Activated CD4-positive, alpha-beta T cell treated with anti-CD3 and anti-CD28 coated beads, Interleukin-2, amount 50 U/mL, for 16 hours (primary cell): ENCODE results near the gene TNFRSF8.
"Not testable (repeated sequence)": the region's sequence is repeated elsewhere in the genome, so short reads cannot be mapped to it uniquely, and the experiment has no call there.

Experiments
- DNase-seq: peaks from one replicate; pipeline ENCODE4 v3.0.0-alpha.2; 2020

TNFRSF8 gene

GRCh38 chr1:12088607-12089006 is 25.5 kb downstream of the TNFRSF8 start:
- peak; percentile 67 for DNase-seq

DNA sequence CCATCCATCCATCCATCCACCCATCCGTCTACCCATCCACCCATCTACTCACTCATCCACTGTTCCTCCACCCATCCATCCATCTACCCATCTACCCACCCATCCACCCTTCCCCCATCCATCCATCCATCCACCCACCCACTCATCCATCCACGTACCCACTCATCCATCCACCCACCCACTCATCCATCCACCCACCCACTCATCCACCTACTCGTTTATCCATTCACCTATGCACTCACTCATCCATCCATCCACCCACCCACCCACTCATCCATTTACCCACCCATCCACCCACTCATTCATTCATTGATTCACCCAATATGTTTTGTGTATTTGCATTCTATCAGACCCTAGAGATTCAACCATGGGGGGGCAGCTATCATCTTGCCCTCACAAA is 27.2 kb downstream of the TNFRSF8 start:
- no peak for DNase-seq

GRCh38 chr1:12091191-12091590 is 28.1 kb downstream of the TNFRSF8 start:
- no peak for DNase-seq

GRCh38 chr1:12094180-12094579 is 31.1 kb downstream of the TNFRSF8 start:
- no peak for DNase-seq

DNA sequence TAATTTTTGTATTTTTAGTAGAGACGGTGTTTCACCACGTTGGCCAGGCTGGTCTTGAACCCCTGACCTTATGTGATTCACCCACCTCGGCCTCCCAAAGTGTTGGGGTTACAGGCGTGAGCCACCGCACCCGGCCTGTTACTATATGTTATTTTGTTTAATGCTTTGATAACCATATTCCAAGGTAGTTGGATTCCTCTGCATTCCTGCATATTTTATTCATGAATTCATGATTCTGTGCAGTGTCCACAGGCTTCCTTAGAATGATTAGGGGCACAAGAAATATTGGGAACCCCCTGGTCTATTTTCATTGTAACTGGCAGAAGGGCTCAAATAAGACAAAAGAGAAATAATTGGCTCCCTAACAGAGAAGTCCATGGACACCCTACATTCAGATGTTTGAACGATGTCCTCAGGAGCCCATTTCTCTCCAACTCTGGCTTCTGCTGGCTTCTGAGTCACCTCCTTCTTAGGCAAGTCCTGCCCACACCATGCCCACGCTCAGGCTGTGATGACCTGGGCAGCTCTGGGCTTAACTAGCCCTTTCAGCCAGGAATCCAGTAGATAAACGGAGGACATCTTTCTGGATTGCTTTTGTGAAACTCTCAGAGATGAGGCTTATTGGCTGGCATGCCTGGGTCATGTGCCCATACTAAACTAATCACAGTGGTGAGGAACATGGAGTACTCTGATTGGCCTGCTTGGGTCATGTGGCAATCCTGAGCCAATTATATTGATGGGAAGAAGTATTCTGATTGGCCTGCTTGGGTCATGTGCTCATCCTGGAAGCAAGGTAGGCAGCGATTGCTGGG is 32.6 kb downstream of the TNFRSF8 start:
- peak; percentile 40 for DNase-seq

DNA sequence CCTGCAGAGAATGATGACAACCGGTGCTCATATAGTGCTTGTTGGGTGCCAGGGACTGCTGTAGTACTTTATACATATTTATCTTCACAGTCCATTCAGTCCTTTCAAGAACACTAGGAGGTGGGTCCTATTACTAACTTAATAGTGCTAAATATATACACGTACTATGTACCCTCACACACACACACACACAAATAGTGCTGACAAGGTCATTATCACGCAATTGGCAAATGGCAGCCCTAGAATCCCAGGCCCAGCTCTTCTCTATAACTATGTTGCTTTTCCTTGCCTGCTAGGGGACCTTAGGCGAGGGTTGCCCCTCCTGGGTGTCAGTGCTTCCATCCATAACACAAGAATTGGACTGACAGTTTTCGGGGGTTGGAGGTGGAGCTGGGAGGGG is 33.5 kb downstream of the TNFRSF8 start:
- no peak for DNase-seq

- no peak for DNase-seq
Observed at GRCh38 chr1:12097321-12097720, 34.2 kb downstream of the TNFRSF8 start.

GRCh38 chr1:12098786-12099185 is 35.7 kb downstream of the TNFRSF8 start:
- no peak for DNase-seq

DNA sequence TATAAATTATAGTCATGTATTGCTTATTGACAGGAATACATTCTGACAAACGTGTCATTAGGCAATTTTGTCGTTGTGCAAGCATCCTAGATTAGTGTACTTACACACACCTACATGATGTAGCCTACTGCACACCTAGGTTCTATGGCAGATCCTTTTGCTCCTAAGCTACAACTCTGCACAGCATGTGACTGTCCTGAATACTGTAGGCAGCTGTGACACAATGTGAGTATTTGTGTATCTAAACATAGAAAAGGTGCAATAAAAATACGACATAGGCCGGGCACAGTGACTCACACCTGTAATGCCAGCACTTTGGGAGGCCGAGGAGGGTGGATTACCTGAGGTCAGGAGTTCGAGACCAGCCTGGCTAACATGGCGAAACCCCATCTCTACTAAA is 36.5 kb downstream of the TNFRSF8 start:
- DNase-seq = no peak

DNA sequence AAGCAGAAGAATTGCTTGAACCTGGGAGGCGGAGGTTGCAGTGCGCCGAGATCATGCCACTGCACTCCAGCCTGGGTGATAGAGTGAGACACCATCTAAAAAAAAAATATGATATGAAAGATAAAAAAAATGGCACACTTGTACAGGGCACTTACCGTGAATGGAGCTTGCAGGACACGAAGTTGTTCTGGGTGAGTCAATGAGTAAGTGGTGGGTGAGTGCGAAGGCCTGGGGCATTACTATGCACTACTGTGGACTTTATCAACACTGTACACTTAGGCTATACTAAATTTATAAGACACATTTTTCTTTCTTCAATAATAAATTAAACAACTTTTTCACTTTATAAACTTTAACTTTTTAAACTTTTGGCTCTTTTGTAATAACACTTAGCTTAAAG is 37.0 kb downstream of the TNFRSF8 start:
- DNase-seq = no peak

DNA sequence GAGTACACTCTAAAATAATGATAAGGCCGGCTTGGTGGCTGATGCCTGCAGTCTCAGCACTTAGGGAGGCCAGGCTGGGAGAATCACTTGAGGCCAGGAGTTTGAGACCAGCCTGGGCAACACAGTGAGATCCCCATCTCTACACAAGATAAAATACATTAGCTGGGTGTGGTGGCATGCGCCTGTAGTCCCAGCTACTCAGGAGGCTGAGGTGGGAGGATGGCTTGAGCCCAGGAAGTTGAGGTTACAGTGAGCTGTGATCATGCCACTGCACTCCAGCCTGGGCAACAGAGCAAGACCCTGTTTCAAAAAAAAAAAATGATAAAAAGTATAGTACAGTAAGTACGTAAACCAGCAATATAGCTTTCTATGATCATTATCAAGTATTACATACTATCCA is 38.0 kb downstream of the TNFRSF8 start:
- DNase-seq = not testable (repeated sequence)

DNA sequence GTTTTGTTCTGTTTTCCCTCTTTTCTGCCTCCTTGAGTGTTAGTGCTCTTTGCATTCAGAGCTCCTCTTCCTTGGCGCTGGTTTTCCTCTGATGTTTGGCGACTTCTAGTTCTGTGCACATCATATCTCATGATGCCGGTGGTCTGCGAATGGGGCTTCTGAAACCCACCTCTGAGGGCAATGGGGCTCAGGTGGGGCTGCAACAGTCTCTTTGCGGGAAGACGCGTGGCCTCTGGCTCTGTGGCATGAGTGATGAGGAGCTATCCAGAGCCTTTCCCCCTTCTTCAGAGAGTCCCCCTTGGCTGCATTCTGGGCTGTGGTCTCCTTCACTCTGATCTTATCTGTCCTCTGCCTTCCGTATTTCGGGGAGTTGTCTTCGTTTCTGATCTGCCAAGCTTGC is 39.0 kb downstream of the TNFRSF8 start:
- no peak for DNase-seq

DNA sequence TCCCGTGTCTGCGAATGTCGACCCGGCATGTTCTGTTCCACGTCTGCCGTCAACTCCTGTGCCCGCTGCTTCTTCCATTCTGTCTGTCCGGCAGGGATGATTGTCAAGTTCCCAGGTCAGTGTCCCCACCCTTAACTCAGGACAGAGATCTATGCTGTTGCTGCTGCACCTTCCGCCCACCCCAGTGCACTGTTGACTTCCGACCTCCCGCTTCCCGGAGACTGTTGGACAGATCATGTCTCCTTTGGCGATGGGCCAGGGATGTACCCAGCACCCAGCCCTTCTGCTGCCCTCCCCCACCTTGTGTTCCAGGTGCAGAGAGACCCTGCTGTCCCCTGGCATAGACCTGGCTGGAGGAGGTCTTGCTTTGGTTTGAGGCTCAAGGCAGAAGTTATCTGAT is 41.3 kb downstream of the TNFRSF8 start:
- no peak for DNase-seq

DNA sequence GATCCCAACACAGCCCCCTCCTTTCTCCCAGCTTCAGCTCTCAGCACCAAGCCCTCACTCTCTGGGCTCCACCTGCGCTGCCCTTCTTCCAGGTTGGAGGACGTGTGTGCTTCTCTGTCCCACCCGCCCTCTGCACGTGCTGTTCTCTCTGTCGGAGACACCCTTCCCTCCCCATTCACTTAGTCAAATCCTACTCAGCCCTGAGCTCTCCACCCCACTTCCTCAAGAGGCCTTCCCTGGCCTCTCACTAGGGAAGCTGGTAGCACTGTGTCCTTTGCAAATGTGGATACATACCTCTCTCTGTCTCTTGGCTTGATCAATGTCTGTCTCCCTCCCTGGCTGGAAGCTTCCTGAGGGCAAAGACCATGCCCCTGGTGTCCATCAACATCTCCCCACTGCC is 43.0 kb downstream of the TNFRSF8 start:
- DNase-seq = no peak

GRCh38 chr1:12106861-12107260 is 43.8 kb downstream of the TNFRSF8 start:
- not testable (repeated sequence) for DNase-seq

GRCh38 chr1:12107718-12108117 is 44.6 kb downstream of the TNFRSF8 start:
- no peak for DNase-seq

GRCh38 chr1:12109901-12110300 is 46.8 kb downstream of the TNFRSF8 start:
- no peak for DNase-seq

DNA sequence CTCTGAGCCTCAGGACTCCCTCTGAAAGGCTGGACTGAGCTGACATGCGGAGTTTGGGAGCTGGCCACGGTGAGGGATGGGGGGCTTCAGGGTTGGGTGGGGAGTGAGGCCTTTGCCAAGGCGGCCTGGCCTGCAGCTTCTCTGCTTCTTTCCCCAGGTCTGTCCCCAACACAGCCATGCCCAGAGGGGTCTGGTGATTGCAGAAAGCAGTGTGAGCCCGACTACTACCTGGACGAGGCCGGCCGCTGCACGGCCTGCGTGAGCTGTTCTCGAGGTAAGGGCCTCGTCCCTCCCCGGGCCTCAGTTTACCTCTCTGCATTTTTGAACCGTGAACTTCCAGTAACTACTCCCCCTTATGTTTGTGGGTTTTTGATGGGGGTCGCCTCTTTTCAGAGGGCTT is 48.6 kb downstream of the TNFRSF8 start:
- DNase-seq = no peak

DNA sequence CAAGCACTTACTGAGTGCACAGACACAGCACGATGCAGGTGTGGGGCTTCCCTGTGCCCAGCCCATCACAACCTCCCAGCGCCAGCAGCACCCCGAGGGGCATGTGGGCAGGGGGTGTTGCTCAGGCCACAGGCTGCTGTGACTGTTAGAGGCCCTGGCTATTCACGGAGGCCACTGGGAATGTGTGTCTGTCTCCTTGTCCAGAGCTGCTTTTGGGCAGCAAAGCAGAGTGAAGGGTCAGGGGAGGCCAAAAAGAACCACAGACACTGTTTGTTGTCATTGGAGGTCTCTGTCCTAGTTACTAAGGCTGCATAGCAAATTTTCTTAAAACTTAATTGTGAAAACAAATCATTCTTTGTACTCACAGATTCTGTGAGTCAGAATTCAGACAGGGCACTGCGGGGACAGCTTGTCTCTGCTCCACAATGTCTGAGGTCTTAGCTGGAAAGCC is 49.6 kb downstream of the TNFRSF8 start:
- no peak for DNase-seq

DNA sequence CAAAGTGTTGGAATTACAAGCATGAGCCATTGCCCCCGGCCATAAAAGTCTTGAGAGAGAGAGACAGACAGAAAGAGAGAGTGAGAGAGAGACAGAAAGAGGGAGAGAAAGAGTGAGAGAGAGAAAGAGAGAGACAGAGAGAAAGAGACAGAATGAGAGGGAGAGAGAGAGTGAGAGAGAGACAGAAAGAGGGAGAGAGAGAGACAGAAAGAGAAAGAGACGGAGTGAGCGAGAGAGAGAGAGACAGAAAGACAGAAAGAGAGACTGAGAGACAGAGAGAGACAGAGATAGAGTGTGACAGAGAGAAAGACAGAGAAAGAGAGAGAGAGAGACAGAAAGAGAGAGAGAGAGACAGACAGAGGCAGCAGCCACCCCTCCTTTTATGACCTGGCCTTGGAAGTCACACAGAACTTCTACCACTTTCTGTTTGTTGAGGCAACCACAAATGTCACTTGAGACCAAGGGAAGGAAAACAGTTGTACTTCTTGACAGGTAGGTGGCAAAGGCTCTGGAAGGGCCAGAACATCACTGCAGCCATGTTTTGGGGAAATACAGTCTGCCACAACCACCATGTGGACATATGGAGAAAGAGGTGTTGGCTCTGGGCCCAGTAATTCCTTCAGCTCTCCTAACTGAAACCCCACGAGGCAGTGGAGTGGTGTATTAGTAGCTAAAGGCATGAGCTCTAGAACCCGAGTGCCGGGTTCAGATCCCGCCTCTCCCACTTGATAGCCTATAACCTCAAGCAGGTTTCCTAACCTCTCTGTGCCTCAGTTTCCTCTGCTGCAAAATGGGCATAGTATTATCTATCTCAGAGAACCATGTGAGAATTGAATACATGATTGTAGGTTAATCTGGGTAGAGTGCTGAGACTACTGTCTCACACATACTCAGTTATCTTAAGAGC is 50.6 kb downstream of the TNFRSF8 start:
- DNase-seq = no peak

- DNase-seq = no peak
Observed at GRCh38 chr1:12114340-12114683, 51.2 kb downstream of the TNFRSF8 start.

- DNase-seq = no peak
Observed at GRCh38 chr1:12114916-12115315, 51.8 kb downstream of the TNFRSF8 start.

GRCh38 chr1:12121212-12122003 is 58.3 kb downstream of the TNFRSF8 start:
- DNase-seq = no peak
